GM19397 (cell line): Measurements from ENCODE around the gene SGPL1.
A peak's percentile ranks its signal among the peaks of the same experiment; 100 is the strongest.

Experiments
- ATAC-seq: cut with Tn5 transposase; IDR thresholded peaks from one replicate; pipeline ENCODE4 v1.9.1; 2021; ENCODE audit warnings: mild to moderate bottlenecking, moderate library complexity; ENCODE audit not compliant: unreplicated experiment

Gene SGPL1

GRCh38 chr10:70807556-70807955 lies 8.2 kb upstream of the SGPL1 start:
- no peak for ATAC-seq

GRCh38 chr10:70809011-70809611 lies 6.6 kb upstream of the SGPL1 start:
- ATAC-seq = no peak

- ATAC-seq = no peak
Observed at GRCh38 chr10:70809726-70810125, 6.0 kb upstream of the SGPL1 start.

GRCh38 chr10:70810967-70811366 lies 4.8 kb upstream of the SGPL1 start:
- no peak for ATAC-seq

- no peak for ATAC-seq
Observed at GRCh38 chr10:70811881-70812280, 3.9 kb upstream of the SGPL1 start.

GRCh38 chr10:70812814-70813213 lies 2.9 kb upstream of the SGPL1 start:
- ATAC-seq = no peak

GRCh38 chr10:70814126-70814525 lies 1.6 kb upstream of the SGPL1 start:
- no peak for ATAC-seq

GRCh38 chr10:70816220-70816894 lies 609 bp downstream of the SGPL1 start:
- ATAC-seq = peak; percentile 33

GRCh38 chr10:70820976-70821750 lies 5.4 kb downstream of the SGPL1 start:
- no peak for ATAC-seq

- ATAC-seq = no peak
Observed at GRCh38 chr10:70822076-70822820, 6.5 kb downstream of the SGPL1 start.

- ATAC-seq = no peak
Observed at GRCh38 chr10:70827086-70827757, 11.5 kb downstream of the SGPL1 start.

- ATAC-seq = no peak
Observed at GRCh38 chr10:70828923-70829322, 13.2 kb downstream of the SGPL1 start.

GRCh38 chr10:70829543-70829942 lies 13.8 kb downstream of the SGPL1 start:
- ATAC-seq = no peak

GRCh38 chr10:70830164-70830563 lies 14.4 kb downstream of the SGPL1 start:
- no peak for ATAC-seq

GRCh38 chr10:70832221-70832620 lies 16.5 kb downstream of the SGPL1 start:
- ATAC-seq = no peak

GRCh38 chr10:70832852-70833528 lies 17.2 kb downstream of the SGPL1 start:
- no peak for ATAC-seq

GRCh38 chr10:70833601-70834000 lies 17.9 kb downstream of the SGPL1 start:
- no peak for ATAC-seq

- ATAC-seq = no peak
Observed at GRCh38 chr10:70834021-70834420, 18.3 kb downstream of the SGPL1 start.

- ATAC-seq = no peak
Observed at GRCh38 chr10:70834441-70835151, 18.8 kb downstream of the SGPL1 start.

GRCh38 chr10:70836319-70836718 lies 20.6 kb downstream of the SGPL1 start:
- no peak for ATAC-seq
